HEK293 (cell line): ENCODE data around the gene STIM1.

ENCODE experiments used
- CTCF ChIA-PET: fragments of 350-600 bp; formaldehyde crosslinking; extraction: SDS; loops from one replicate; lab custom pipeline; 2021; ENCODE audit warnings: antibody characterized with exemption; lab: Yijun Ruan, JAX
- POLR2A ChIA-PET: fragments of 300-600 bp; formaldehyde crosslinking; extraction: SDS; loops from one replicate; lab custom pipeline; 2020; ENCODE audit warnings: antibody characterized with exemption, inconsistent platforms; lab: Yijun Ruan, JAX
- H3K27ac ChIP-seq: fragments of 200-500 bp; sonication (Bioruptor generic); 2 replicates; pipeline ENCODE4 v1.5.1; 2014; ENCODE audit warnings: low read depth, low read length, control low read depth, inconsistent platforms; ENCODE audit errors: extremely low read depth
- H3K36me3 ChIP-seq, 2 experiments: fragments of 200-500 bp in 1 of 2; sonication (Bioruptor generic) in 1 of 2; 1 replicate in 1 of 2; 2 replicates in 1 of 2; pipeline ENCODE4 v1.5.1; 2014 to 2017; ENCODE audit warnings: inconsistent platforms in 2 of 2, low read length in 2 of 2; ENCODE audit not compliant: control insufficient read depth in 2 of 2, insufficient read depth in 1 of 2
- H3K4me1 ChIP-seq: fragments of 200-500 bp; sonication (Bioruptor generic); 2 replicates; pipeline ENCODE4 v1.5.1; 2014; ENCODE audit warnings: mild to moderate bottlenecking, low read length, inconsistent platforms; ENCODE audit not compliant: control insufficient read depth, insufficient read depth
- H3K4me3 ChIP-seq: 2 replicates; pipeline ENCODE4 v1.5.1; 2011; ENCODE audit warnings: low read depth, mild to moderate bottlenecking, control low read depth, low read length, moderate library complexity
- H3K9me3 ChIP-seq: fragments of 200-500 bp; sonication (Bioruptor generic); 2 replicates; pipeline ENCODE4 v1.5.1; 2014; ENCODE audit warnings: low read depth, low read length, inconsistent platforms; ENCODE audit not compliant: control insufficient read depth, insufficient read depth
- EGR2 ChIP-seq: fragments of 450-650 bp; formaldehyde crosslinking; IDR thresholded peaks from 2 replicates; pipeline ENCODE4 v1.5.1; 2016; ENCODE audit warnings: low read depth, missing biosample characterization, missing genetic modification characterization
- ELK4 ChIP-seq: IDR thresholded peaks from 2 replicates; pipeline ENCODE4 v1.6.1; 2011; ENCODE audit warnings: mild to moderate bottlenecking, low read depth, low read length, borderline replicate concordance
- FEZF1 ChIP-seq: fragments of 450-650 bp; formaldehyde crosslinking; IDR thresholded peaks from 2 replicates; pipeline ENCODE4 v1.5.1; 2016; ENCODE audit warnings: missing biosample characterization, missing genetic modification characterization
- GLIS1 ChIP-seq: fragments of 450-650 bp; formaldehyde crosslinking; IDR thresholded peaks from 2 replicates; pipeline ENCODE4 v1.5.1; 2016; ENCODE audit warnings: missing biosample characterization, missing genetic modification characterization
- KLF1 ChIP-seq: fragments of 450-650 bp; formaldehyde crosslinking; IDR thresholded peaks from 2 replicates; pipeline ENCODE4 v1.5.1; 2016; ENCODE audit warnings: missing biosample characterization, missing genetic modification characterization
- KLF9 ChIP-seq: fragments of 450-650 bp; formaldehyde crosslinking; IDR thresholded peaks from 2 replicates; pipeline ENCODE4 v1.5.1; 2016; ENCODE audit warnings: missing biosample characterization, missing genetic modification characterization, low read depth
- PRDM6 ChIP-seq: fragments of 450-650 bp; formaldehyde crosslinking; IDR thresholded peaks from 2 replicates; pipeline ENCODE4 v1.5.1; 2017; ENCODE audit warnings: missing biosample characterization, missing genetic modification characterization
- SCRT2 ChIP-seq: fragments of 450-650 bp; formaldehyde crosslinking; IDR thresholded peaks from 2 replicates; pipeline ENCODE4 v1.5.1; 2016; ENCODE audit warnings: missing biosample characterization, missing genetic modification characterization
- TSHZ1 ChIP-seq: fragments of 450-650 bp; formaldehyde crosslinking; IDR thresholded peaks from 2 replicates; pipeline ENCODE4 v1.5.1; 2016; ENCODE audit warnings: missing biosample characterization, missing genetic modification characterization, borderline replicate concordance
- ZBTB20 ChIP-seq: fragments of 450-650 bp; formaldehyde crosslinking; IDR thresholded peaks from 2 replicates; pipeline ENCODE4 v1.5.1; 2016; ENCODE audit warnings: missing biosample characterization, missing genetic modification characterization
- ZBTB26 ChIP-seq: fragments of 450-650 bp; formaldehyde crosslinking; optimal IDR thresholded peaks from 2 replicates; pipeline ENCODE3; 2016; ENCODE audit warnings: missing biosample characterization, mild to moderate bottlenecking, missing genetic modification characterization
- ZBTB8A ChIP-seq: fragments of 450-650 bp; formaldehyde crosslinking; IDR thresholded peaks from 2 replicates; pipeline ENCODE4 v1.5.1; 2016; ENCODE audit warnings: missing biosample characterization, missing genetic modification characterization
- ZFHX2 ChIP-seq: fragments of 450-650 bp; formaldehyde crosslinking; conservative IDR thresholded peaks from 2 replicates; pipeline ENCODE4 v1.5.1; 2016; ENCODE audit warnings: missing biosample characterization, missing genetic modification characterization
- ZFP3 ChIP-seq: fragments of 450-650 bp; formaldehyde crosslinking; IDR thresholded peaks from 2 replicates; pipeline ENCODE4 v1.5.1; 2016; ENCODE audit warnings: low read depth, missing biosample characterization, missing genetic modification characterization
- ZNF10 ChIP-seq: fragments of 450-650 bp; formaldehyde crosslinking; IDR thresholded peaks from 2 replicates; pipeline ENCODE4 v1.5.1; 2017; ENCODE audit warnings: missing biosample characterization, missing genetic modification characterization
- ZNF16 ChIP-seq: fragments of 450-650 bp; formaldehyde crosslinking; IDR thresholded peaks from 2 replicates; pipeline ENCODE4 v1.5.1; 2016; ENCODE audit warnings: low read depth, missing biosample characterization, missing genetic modification characterization
- ZNF18 ChIP-seq: fragments of 450-650 bp; formaldehyde crosslinking; IDR thresholded peaks from 2 replicates; pipeline ENCODE4 v1.5.1; 2016; ENCODE audit warnings: missing biosample characterization, missing genetic modification characterization
- ZNF2 ChIP-seq: fragments of 450-650 bp; formaldehyde crosslinking; IDR thresholded peaks from 2 replicates; pipeline ENCODE4 v1.5.1; 2016; ENCODE audit warnings: missing biosample characterization, missing genetic modification characterization
- ZNF335 ChIP-seq: fragments of 450-650 bp; formaldehyde crosslinking; conservative IDR thresholded peaks from 2 replicates; pipeline ENCODE4 v1.5.1; 2016; ENCODE audit warnings: missing biosample characterization, missing genetic modification characterization
- ZNF350 ChIP-seq: fragments of 450-650 bp; formaldehyde crosslinking; IDR thresholded peaks from 2 replicates; pipeline ENCODE4 v1.5.0; 2017; ENCODE audit warnings: missing biosample characterization, mild to moderate bottlenecking, missing genetic modification characterization
- ZNF423 ChIP-seq: fragments of 450-650 bp; formaldehyde crosslinking; IDR thresholded peaks from 2 replicates; pipeline ENCODE4 v1.5.1; 2016; ENCODE audit warnings: missing biosample characterization, missing genetic modification characterization
- ZNF549 ChIP-seq: fragments of 450-650 bp; IDR thresholded peaks from 2 replicates; pipeline ENCODE4 v1.5.1; 2018; ENCODE audit warnings: missing biosample characterization, missing genetic modification characterization, mild to moderate bottlenecking, inconsistent platforms, moderate library complexity
- ZNF561 ChIP-seq: fragments of 450-650 bp; IDR thresholded peaks from 2 replicates; pipeline ENCODE4 v1.5.1; 2018; ENCODE audit warnings: missing biosample characterization, missing genetic modification characterization, borderline replicate concordance
- ZNF596 ChIP-seq: fragments of 450-650 bp; IDR thresholded peaks from 2 replicates; pipeline ENCODE4 v1.5.0; 2018; ENCODE audit warnings: missing biosample characterization, mild to moderate bottlenecking, missing genetic modification characterization, moderate library complexity
- ZNF791 ChIP-seq: fragments of 450-650 bp; formaldehyde crosslinking; IDR thresholded peaks from 2 replicates; pipeline ENCODE4 v1.5.1; 2016; ENCODE audit warnings: missing biosample characterization, missing genetic modification characterization
- ZNF837 ChIP-seq: fragments of 450-650 bp; formaldehyde crosslinking; IDR thresholded peaks from 2 replicates; pipeline ENCODE4 v1.5.1; 2016; ENCODE audit warnings: missing biosample characterization, missing genetic modification characterization
- ZSCAN30 ChIP-seq: fragments of 450-650 bp; IDR thresholded peaks from 2 replicates; pipeline ENCODE4 v1.5.1; 2018; ENCODE audit warnings: missing biosample characterization, mild to moderate bottlenecking, missing genetic modification characterization, moderate library complexity

The STIM1 gene

GRCh38 chr11:3841426-3842350 is 13.8 kb upstream of the STIM1 start:
- ChIA-PET POLR2A (interaction anchor here (0.5 to 3.7 kb wide), 11 partner anchors 11 to 232 kb away, joined by 3 to 45 read pairs (median 5); partner anchors contain the start of genes PGAP2 and STIM1), CTCF (interaction anchor here (0.6 to 19.6 kb wide), 22 partner anchors 8 to 279 kb away, joined by 3 to 589 read pairs (median 4); partner anchors contain the start of genes PGAP2 and STIM1)
- Histone ChIP-seq H3K36me3 (peaks cover 0 to 12% of the 10 kb centered on the region in 2 experiments; a peak in 1 of 3 replicates), H3K9me3 (no peaks in the 10 kb centered on the region), H3K4me1 (no peaks in the 10 kb centered on the region), H3K4me3 (peak overlapping the region; percentile 67), H3K27ac (0 out of 2 replicates have a peak overlapping the region, but pooled peaks have one; percentile 19)
- TF ChIP-seq ZNF549 (no peak), SCRT2 (tag by site-specific recombination) (peak; percentile 43), ZNF561 (tag by site-specific recombination) (no peak), ZNF335 (tag by site-specific recombination) (peak; percentile 93), ZNF791 (tag by site-specific recombination) (no peak), EGR2 (tag by site-specific recombination) (peak; percentile 48), ZFHX2 (tag by site-specific recombination) (peak; percentile 64), ZNF18 (no peak), ZNF596 (tag by site-specific recombination) (no peak), ZNF423 (tag by site-specific recombination) (peak; percentile 86), ZBTB20 (tag by site-specific recombination) (peak; percentile 65; the same call in 1 of the 2 replicates), ZNF2 (tag by site-specific recombination) (0 out of 2 replicates have a peak, but pooled peaks have one; percentile 24), ZBTB26 (tag by site-specific recombination) (peak; percentile 58), ZNF350 (tag by site-specific recombination) (no peak), KLF9 (tag by site-specific recombination) (0 out of 2 replicates have a peak, but pooled peaks have one; percentile 36), TSHZ1 (tag by site-specific recombination) (no peak), ZNF10 (no peak), ZBTB8A (peak; percentile 73), ELK4 (no peak), ZNF837 (tag by site-specific recombination) (no peak), ZNF16 (tag by site-specific recombination) (no peak), KLF1 (tag by site-specific recombination) (0 out of 2 replicates have a peak, but pooled peaks have one; percentile 26), GLIS1 (tag by site-specific recombination) (peak; percentile 66), ZFP3 (no peak), FEZF1 (no peak), ZSCAN30 (tag by site-specific recombination) (peak; percentile 64), PRDM6 (tag by site-specific recombination) (no peak)
